HepG2 (cell line): ENCODE results near the gene C14orf180. TPM values are rescaled to one million over a fixed set of nuclear protein-coding genes. Genes with fewer than 3 reads are reported as not detected.
"Not testable (repeated sequence)": the region's sequence is repeated elsewhere in the genome, so short reads cannot be mapped to it uniquely, and the experiment has no call there.

Source experiments
- ATAC-seq: fragments of 200-7000 bp; cut with Tn5 transposase; 3 replicates; pipeline ENCODE4 v1.9.1; 2020; ENCODE audit warnings: mild to moderate bottlenecking, moderate library complexity
- BruUV-seq: library from RNA; stranded (reverse); fragments of 400-500 nt; replicated peaks from 2 replicates; lab custom pipeline; 2021; lab: Mats Ljungman, UMichigan
- CTCF ChIA-PET: fragments of 300-600 bp; formaldehyde crosslinking; extraction: SDS; loops from one replicate; lab custom pipeline; 2021; ENCODE audit warnings: low total read pairs, inconsistent platforms, low intra/inter-chr PET ratio; lab: Yijun Ruan, JAX
- POLR2A ChIA-PET: fragments of 350-600 bp; sonication (Branson Sonifier 250); formaldehyde crosslinking; loops from one replicate; lab custom pipeline; 2020; ENCODE audit warnings: antibody characterized with exemption, inconsistent platforms; lab: Yijun Ruan, JAX
- DNase-seq: peaks from one replicate; pipeline ENCODE4 v3.0.0-alpha.2; 2015; ENCODE audit warnings: low spot score
- FAIRE-seq: peaks from 3 replicates; lab custom pipeline; 2011; peaks lifted over from hg19 to GRCh38; lab: Jason Lieb, UNC
- H2AFZ ChIP-seq: one replicate; pipeline ENCODE4 v1.6.1; 2011; ENCODE audit warnings: low read length, inconsistent platforms
- H3K27ac ChIP-seq: fragments of 300-600 bp; 3 replicates; pipeline ENCODE4 v1.8.0; 2011; ENCODE audit warnings: mixed run types, mild to moderate bottlenecking, mixed read lengths, low read length, inconsistent platforms; ENCODE audit not compliant: insufficient read depth; ENCODE audit errors: extremely low read length
- H3K27me3 ChIP-seq, 2 experiments: fragments of 200-600 bp in 1 of 2; 2 replicates in 1 of 2; 3 replicates in 1 of 2; pipeline versions ENCODE4 v1.6.0 to v1.8.0; 2011; ENCODE audit warnings: low read length in 2 of 2, mild to moderate bottlenecking in 2 of 2, moderate library complexity in 2 of 2, inconsistent platforms in 1 of 2; ENCODE audit not compliant: insufficient read depth in 2 of 2, control insufficient read depth in 1 of 2
- H3K36me3 ChIP-seq, 2 experiments: fragments of 200-600 bp in 1 of 2; replicated peaks in 1 of 2; 2 replicates in 1 of 2; 3 replicates in 1 of 2; pipeline versions ENCODE4 v1.5.1 to v1.8.0; 2011; ENCODE audit warnings: low read length in 2 of 2, inconsistent platforms in 1 of 2; ENCODE audit not compliant: insufficient read depth in 2 of 2, control insufficient read depth in 1 of 2
- H3K4me1 ChIP-seq: 2 replicates; pipeline ENCODE4 v1.5.1; 2012; ENCODE audit warnings: low read length, inconsistent platforms; ENCODE audit not compliant: insufficient read depth
- H3K4me2 ChIP-seq: 2 replicates; pipeline ENCODE4 v1.6.0; 2011; ENCODE audit warnings: low read depth, low read length, inconsistent platforms
- H3K4me3 ChIP-seq, 3 experiments: fragments of 200-600 bp in 1 of 3; sonication (generic), shearing (Covaris generic) in 1 of 3; replicated peaks in 1 of 3; 2 replicates each; pipeline ENCODE4 v1.5.1; 2011 to 2016; ENCODE audit warnings: low read length in 3 of 3, inconsistent platforms in 2 of 3, low read depth in 2 of 3, mild to moderate bottlenecking in 2 of 3, control low read depth in 1 of 3, mixed read lengths in 1 of 3; ENCODE audit not compliant: insufficient read depth in 1 of 3
- H3K79me2 ChIP-seq: one replicate; pipeline ENCODE4 v1.6.1; 2011; ENCODE audit warnings: low read length, inconsistent platforms; ENCODE audit not compliant: insufficient read depth
- H3K9ac ChIP-seq: 2 replicates; pipeline ENCODE4 v1.6.0; 2011; ENCODE audit warnings: mild to moderate bottlenecking, low read depth, low read length, inconsistent platforms; ENCODE audit not compliant: insufficient read depth
- H3K9me3 ChIP-seq: 2 replicates; pipeline ENCODE4 v1.5.1; 2012; ENCODE audit warnings: mild to moderate bottlenecking, low read length
- H4K20me1 ChIP-seq: 2 replicates; pipeline ENCODE4 v1.6.0; 2011; ENCODE audit warnings: inconsistent platforms, mild to moderate bottlenecking, low read length, moderate library complexity; ENCODE audit not compliant: insufficient read depth
- CHD4 ChIP-seq: fragments of 200-600 bp; sonication (generic); IDR thresholded peaks from 2 replicates; pipeline ENCODE4 v1.7.0; 2017; ENCODE audit warnings: mild to moderate bottlenecking, low read length, borderline replicate concordance
- MLLT10 ChIP-seq: sonication (generic); formaldehyde crosslinking; IDR thresholded peaks from 2 replicates; pipeline ENCODE4 v1.4.0; 2020; ENCODE audit warnings: missing genetic modification reagents
- SUZ12 ChIP-seq: fragments of 150-350 bp; IDR thresholded peaks from 2 replicates; pipeline ENCODE4 v1.6.1; 2014; ENCODE audit warnings: low read depth, low read length
- ZNF335 ChIP-seq: sonication (generic); formaldehyde crosslinking; IDR thresholded peaks from 2 replicates; pipeline ENCODE4 v1.4.0; 2020; ENCODE audit warnings: missing genetic modification reagents
- ZNF367 ChIP-seq: sonication (generic); formaldehyde crosslinking; IDR thresholded peaks from 2 replicates; pipeline ENCODE4 v1.4.0; 2020; ENCODE audit warnings: missing genetic modification reagents, borderline replicate concordance
- ZNF546 ChIP-seq: sonication (generic); formaldehyde crosslinking; conservative IDR thresholded peaks from 2 replicates; pipeline ENCODE4 v1.8.1; 2023; ENCODE audit warnings: mild to moderate bottlenecking, missing genetic modification reagents
- WGBS: methylation state at CpG from one replicate; pipeline ENCODE4 v1.1.6; 2017; ENCODE audit warnings: low lambda C conversion rate; 5-methylcytosine and 5-hydroxymethylcytosine counted together
- in situ Hi-C: cut with HindIII; loops from 2 replicates; pipeline ENCODE4 v1.10.0; 2017; ENCODE audit warnings: low pct_unique_long_range_greater_than_20kb; ENCODE audit not compliant: extremely low pct_ligation_motif_present
- intact Hi-C: fragments of 100-400 bp; cut with micrococcal nuclease; formaldehyde crosslinking; loops from one replicate; pipeline ENCODE4 v1.10.0; 2022; ENCODE audit not compliant: unreplicated experiment
- polyA plus RNA-seq, 8 experiments: library from polyadenylated mRNA; depleted of rRNA in 3 of 8; stranded (reverse) in 7 of 8; unstranded in 1 of 8; fragments of >200 nt; fragmentation: Illumina TruSeq in 4 of 8; extraction: Trizol in 4 of 8; gene quantifications; 2 replicates each; pipeline versions ENCODE4 v1.2.1 to v1.2.3, GENCODE V29; 2011 to 2016; ENCODE audit warnings: low read depth in 4 of 8, missing spikeins in 1 of 8, mixed read lengths in 1 of 8; ENCODE audit not compliant: insufficient read depth in 1 of 8
- total RNA-seq, 5 experiments: library from RNA; depleted of rRNA; stranded (reverse); fragments of >200 nt; fragmentation: Illumina TruSeq; extraction: Trizol; gene quantifications; 2 replicates each; pipeline ENCODE4 v1.2.3, GENCODE V29; 2016; ENCODE audit warnings: low read depth in 1 of 5
- TF ChIP-seq, protein P1 (sequence below): sonication (generic); formaldehyde crosslinking; IDR thresholded peaks from 2 replicates; pipeline ENCODE4 v1.5.0; 2020; ENCODE audit warnings: missing genetic modification reagents, mild to moderate bottlenecking, borderline replicate concordance
- TF ChIP-seq, protein P2 (sequence below): sonication (generic); formaldehyde crosslinking; IDR thresholded peaks from 2 replicates; pipeline ENCODE4 v1.5.1; 2020; ENCODE audit warnings: mild to moderate bottlenecking, moderate library complexity, missing genetic modification reagents
- TF ChIP-seq, protein P3 (sequence below): sonication (generic); formaldehyde crosslinking; IDR thresholded peaks from 2 replicates; pipeline ENCODE4 v1.5.0; 2020; ENCODE audit warnings: missing genetic modification reagents

The C14orf180 gene
- total and polyA plus RNA-seq, 2 of the 13 experiments (the other 11 are each of a cell fraction or from before 2014, with no cell fraction given): not detected

- TF ChIP-seq, protein P1, sequence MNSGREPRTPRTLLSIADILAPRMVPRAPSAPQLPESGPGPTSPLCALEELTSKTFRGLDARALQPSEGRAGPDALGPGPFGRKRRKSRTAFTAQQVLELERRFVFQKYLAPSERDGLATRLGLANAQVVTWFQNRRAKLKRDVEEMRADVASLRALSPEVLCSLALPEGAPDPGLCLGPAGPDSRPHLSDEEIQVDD (CRISPR knock-in tag): no peak
- TF ChIP-seq, all 625 proteins: peak for 0
Observed at GRCh38 chr14:104578321-104578720, 1.2 kb upstream of the C14orf180 start (continued).

DNA sequence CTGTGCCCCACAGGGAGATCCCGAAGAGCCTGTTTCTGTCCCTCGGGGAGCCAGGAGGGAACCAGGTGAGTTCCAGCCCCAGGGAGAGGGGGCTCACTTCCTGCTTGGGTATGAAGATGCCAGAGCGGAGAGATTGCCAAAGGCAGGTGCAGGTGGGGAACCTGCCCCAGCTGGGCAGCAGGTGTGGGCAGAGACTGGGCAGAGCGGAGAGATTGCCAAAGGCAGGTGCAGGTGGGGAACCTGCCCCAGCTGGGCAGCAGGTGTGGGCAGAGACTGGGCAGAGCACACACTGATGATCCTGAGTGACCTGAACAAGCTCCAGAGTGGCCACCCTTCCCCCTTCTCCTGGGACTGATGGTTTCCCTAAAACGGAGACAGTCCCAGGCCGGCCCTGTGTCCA lies 375 bp downstream of the C14orf180 start:
- POLR2A ChIA-PET, H4K20me1 ChIP-seq, FAIRE-seq, in situ Hi-C loops, intact Hi-C loops, H3K4me2 ChIP-seq, DNase-seq, CTCF ChIA-PET, H2AFZ ChIP-seq, H3K4me3 ChIP-seq, H3K9ac ChIP-seq, H3K27ac ChIP-seq, ATAC-seq, H3K36me3 ChIP-seq, H3K9me3 ChIP-seq, H3K79me2 ChIP-seq, BruUV-seq: not testable (repeated sequence)
- WGBS: 90% methylated on average over 2 of the region's 6 CpGs
- Histone ChIP-seq H3K27me3 (peaks cover 23 to 75% of the 10 kb centered on the region in 2 experiments), H3K4me1 (peaks cover 17% of the 10 kb centered on the region)

GRCh38 chr14:104580961-104581360 lies 1.4 kb downstream of the C14orf180 start:
- Histone ChIP-seq H3K9ac (no peak overlapping the region), H2AFZ (no peak overlapping the region), H3K36me3 (no peaks in the 10 kb centered on the region), H3K27me3 (peaks cover 25 to 81% of the 10 kb centered on the region in 2 experiments), H3K9me3 (no peaks in the 10 kb centered on the region), H4K20me1 (no peaks in the 10 kb centered on the region), H3K79me2 (no peaks in the 10 kb centered on the region), H3K4me1 (peaks cover 17% of the 10 kb centered on the region), H3K4me3 (no peak overlapping the region), H3K4me2 (no peak overlapping the region), H3K27ac (no peak overlapping the region)
- ATAC-seq: no peak
- no TSS peak for BruUV-seq
- intact Hi-C loops (no loop called here), in situ Hi-C loops (no loop called here)
- CTCF ChIA-PET: no interaction called here
- no peak for DNase-seq
- WGBS: 33% methylated on average over 1 of the region's 9 CpGs
- no peak for FAIRE-seq
- POLR2A ChIA-PET: no interaction called here
- TF ChIP-seq ZNF546 (CRISPR knock-in tag) (no peak), ZNF335 (CRISPR knock-in tag) (no peak), MLLT10 (CRISPR knock-in tag) (no peak), CHD4 (no peak), ZNF367 (CRISPR knock-in tag) (no peak), SUZ12 (no peak)
- TF ChIP-seq, protein P2, sequence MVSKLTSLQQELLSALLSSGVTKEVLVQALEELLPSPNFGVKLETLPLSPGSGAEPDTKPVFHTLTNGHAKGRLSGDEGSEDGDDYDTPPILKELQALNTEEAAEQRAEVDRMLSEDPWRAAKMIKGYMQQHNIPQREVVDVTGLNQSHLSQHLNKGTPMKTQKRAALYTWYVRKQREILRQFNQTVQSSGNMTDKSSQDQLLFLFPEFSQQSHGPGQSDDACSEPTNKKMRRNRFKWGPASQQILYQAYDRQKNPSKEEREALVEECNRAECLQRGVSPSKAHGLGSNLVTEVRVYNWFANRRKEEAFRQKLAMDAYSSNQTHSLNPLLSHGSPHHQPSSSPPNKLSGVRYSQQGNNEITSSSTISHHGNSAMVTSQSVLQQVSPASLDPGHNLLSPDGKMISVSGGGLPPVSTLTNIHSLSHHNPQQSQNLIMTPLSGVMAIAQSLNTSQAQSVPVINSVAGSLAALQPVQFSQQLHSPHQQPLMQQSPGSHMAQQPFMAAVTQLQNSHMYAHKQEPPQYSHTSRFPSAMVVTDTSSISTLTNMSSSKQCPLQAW (CRISPR knock-in tag): no peak
- TF ChIP-seq, protein P3, sequence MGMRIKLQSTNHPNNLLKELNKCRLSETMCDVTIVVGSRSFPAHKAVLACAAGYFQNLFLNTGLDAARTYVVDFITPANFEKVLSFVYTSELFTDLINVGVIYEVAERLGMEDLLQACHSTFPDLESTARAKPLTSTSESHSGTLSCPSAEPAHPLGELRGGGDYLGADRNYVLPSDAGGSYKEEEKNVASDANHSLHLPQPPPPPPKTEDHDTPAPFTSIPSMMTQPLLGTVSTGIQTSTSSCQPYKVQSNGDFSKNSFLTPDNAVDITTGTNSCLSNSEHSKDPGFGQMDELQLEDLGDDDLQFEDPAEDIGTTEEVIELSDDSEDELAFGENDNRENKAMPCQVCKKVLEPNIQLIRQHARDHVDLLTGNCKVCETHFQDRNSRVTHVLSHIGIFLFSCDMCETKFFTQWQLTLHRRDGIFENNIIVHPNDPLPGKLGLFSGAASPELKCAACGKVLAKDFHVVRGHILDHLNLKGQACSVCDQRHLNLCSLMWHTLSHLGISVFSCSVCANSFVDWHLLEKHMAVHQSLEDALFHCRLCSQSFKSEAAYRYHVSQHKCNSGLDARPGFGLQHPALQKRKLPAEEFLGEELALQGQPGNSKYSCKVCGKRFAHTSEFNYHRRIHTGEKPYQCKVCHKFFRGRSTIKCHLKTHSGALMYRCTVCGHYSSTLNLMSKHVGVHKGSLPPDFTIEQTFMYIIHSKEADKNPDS (CRISPR knock-in tag): no peak
